Naive thymus-derived CD4-positive, alpha-beta T cell (primary cell): ENCODE data around the gene PACC1. TPM values are rescaled to one million over a fixed set of nuclear protein-coding genes. Genes with fewer than 3 reads are reported as not detected.

Experiments
- ATAC-seq: fragments of 150-1000 bp; cut with Tn5 transposase; 2 replicates; pipeline ENCODE4 v1.10.0; 2021; ENCODE audit warnings: mild to moderate bottlenecking, moderate library complexity
- CTCF ChIA-PET: fragments of 350-600 bp; sonication (Branson Sonifier 250); formaldehyde crosslinking; loops from one replicate; lab custom pipeline; 2021; ENCODE audit warnings: antibody characterized with exemption; lab: Charles Lee
- POLR2A ChIA-PET: fragments of 350-600 bp; sonication (Branson Sonifier 250); formaldehyde crosslinking; loops from one replicate; lab custom pipeline; 2021; ENCODE audit warnings: antibody characterized with exemption, inconsistent platforms; lab: Charles Lee
- DNase-seq, 9 donors: peaks; one replicate each; pipeline versions ENCODE4 v3.0.0 to v3.0.0-alpha.2; 2020 to 2022; ENCODE audit warnings: mixed read lengths in 1 of 9
- H3K27ac ChIP-seq: one replicate; pipeline ENCODE4 v1.7.0; 2013; ENCODE audit warnings: mild to moderate bottlenecking, low read depth, low read length, moderate library complexity
- H3K27me3 ChIP-seq, 2 donors: one replicate each; pipeline ENCODE4 v1.7.0; 2013; ENCODE audit warnings: low read length in 2 of 2, mild to moderate bottlenecking in 2 of 2, moderate library complexity in 2 of 2; ENCODE audit not compliant: control insufficient read depth in 2 of 2, insufficient read depth in 2 of 2
- H3K36me3 ChIP-seq, 3 experiments: 1 replicate in 2 of 3; 2 replicates in 1 of 3; pipeline ENCODE4 v1.7.0; 2013; ENCODE audit warnings: low read length in 3 of 3, mild to moderate bottlenecking in 3 of 3, moderate library complexity in 1 of 3; ENCODE audit not compliant: insufficient read depth in 3 of 3, control insufficient read depth in 2 of 3
- H3K4me1 ChIP-seq, 2 donors: one replicate each; pipeline ENCODE4 v1.7.0; 2013; ENCODE audit warnings: low read length in 2 of 2, mild to moderate bottlenecking in 2 of 2, moderate library complexity in 1 of 2; ENCODE audit not compliant: control insufficient read depth in 2 of 2, insufficient read depth in 2 of 2
- H3K4me3 ChIP-seq: 2 replicates; pipeline ENCODE4 v1.7.0; 2013; ENCODE audit warnings: mild to moderate bottlenecking, low read length
- H3K9me3 ChIP-seq, 3 experiments: 1 replicate in 2 of 3; 2 replicates in 1 of 3; pipeline ENCODE4 v1.7.0; 2013; ENCODE audit warnings: low read length in 3 of 3; ENCODE audit not compliant: control insufficient read depth in 2 of 3
- H3K27ac Mint-ChIP-seq, 9 donors: one replicate each; pipeline ENCODE4 v1.8.0; 2020 to 2022; ENCODE audit warnings: mixed read lengths in 9 of 9, mild to moderate bottlenecking in 8 of 9, moderate library complexity in 5 of 9, inconsistent platforms in 2 of 9
- H3K27me3 Mint-ChIP-seq, 5 donors: one replicate each; pipeline ENCODE4 v1.8.0; 2021 to 2022; ENCODE audit warnings: mixed read lengths in 5 of 5, mild to moderate bottlenecking in 1 of 5
- H3K36me3 Mint-ChIP-seq, 5 donors: one replicate each; pipeline ENCODE4 v1.8.0; 2020 to 2022; ENCODE audit warnings: mixed read lengths in 5 of 5, mild to moderate bottlenecking in 3 of 5, inconsistent platforms in 1 of 5
- H3K4me1 Mint-ChIP-seq, 7 donors: one replicate each; pipeline ENCODE4 v1.8.0; 2020 to 2022; ENCODE audit warnings: mixed read lengths in 7 of 7, mild to moderate bottlenecking in 3 of 7, inconsistent platforms in 1 of 7
- H3K4me3 Mint-ChIP-seq, 10 donors: one replicate each; pipeline ENCODE4 v1.8.0; 2020 to 2022; ENCODE audit warnings: mild to moderate bottlenecking in 10 of 10, mixed read lengths in 10 of 10, moderate library complexity in 6 of 10, inconsistent platforms in 2 of 10
- H3K9me3 Mint-ChIP-seq, 11 donors: one replicate each; pipeline ENCODE4 v1.8.0; 2020 to 2022; ENCODE audit warnings: mixed read lengths in 11 of 11, mild to moderate bottlenecking in 4 of 11, inconsistent platforms in 1 of 11, moderate library complexity in 1 of 11
- intact Hi-C, 2 donors: fragments of 100-400 bp; cut with micrococcal nuclease; formaldehyde crosslinking; loops; one replicate each; pipeline ENCODE4 v1.15.1; 2023
- polyA plus RNA-seq, 2 donors: library from polyadenylated mRNA; unstranded; fragments of 300-500 nt; fragmentation: Illumina TruSeq; gene quantifications; one replicate each; pipeline ENCODE4 v1.2.3, GENCODE V29; 2021
- total RNA-seq, 6 experiments: library from RNA in 5 of 6; stranded (reverse) in 5 of 6; gene quantifications; 1 replicate in 5 of 6; 2 replicates in 1 of 6; pipeline ENCODE4 v1.2.3 and lab custom pipeline; 2021 to 2026

PACC1 gene
- total and polyA plus RNA-seq, 7 experiments from 2014 or later: 7.2 to 13.4 (median 11.0) TPM

- ATAC-seq: no peak
- H3K4me1 Mint-ChIP-seq: peaks cover 0 to 14% (median 5%) of the 10 kb centered on the region in 7 donors
- no peak overlapping the region for H3K4me3 Mint-ChIP-seq
- intact Hi-C loops: no loop called here
- peaks cover 3 to 22% (median 10%) of the 10 kb centered on the region in 5 donors for H3K36me3 Mint-ChIP-seq
- Histone ChIP-seq H3K27ac (no peak overlapping the region), H3K4me3 (no peak overlapping the region), H3K9me3 (no peaks in the 10 kb centered on the region), H3K36me3 (peaks cover 0 to 10% (median 0%) of the 10 kb centered on the region in 3 experiments), H3K27me3 (no peaks in the 10 kb centered on the region), H3K4me1 (peaks cover 0 to 3% of the 10 kb centered on the region in 2 donors)
- POLR2A ChIA-PET: no interaction called here
- no peaks in the 10 kb centered on the region for H3K27me3 Mint-ChIP-seq
- no peak overlapping the region for H3K27ac Mint-ChIP-seq
- CTCF ChIA-PET: no interaction called here
- DNase-seq: no peak
- H3K9me3 Mint-ChIP-seq: no peaks in the 10 kb centered on the region
Observed at GRCh38 chr1:212440419-212440818, 25.7 kb upstream of the PACC1 start.

GRCh38 chr1:212438831-212439237 lies 24.1 kb upstream of the PACC1 start:
- ChIA-PET CTCF (no interaction called here), POLR2A (interaction anchor here (0.6 kb wide), 1 partner anchor 373 kb away, joined by 3 read pairs; no protein-coding TSS in a partner anchor)
- H3K4me1 Mint-ChIP-seq: peaks cover 8 to 27% (median 16%) of the 10 kb centered on the region in 7 donors
- H3K27me3 Mint-ChIP-seq: no peaks in the 10 kb centered on the region
- DNase-seq (no peak), ATAC-seq (no peak)
- peaks cover 8 to 10% of the 10 kb centered on the region in 2 donors for H3K4me1 ChIP-seq
- no peaks in the 10 kb centered on the region for H3K9me3 ChIP-seq
- no peak overlapping the region for H3K27ac ChIP-seq
- H3K36me3 Mint-ChIP-seq: peaks cover 0 to 10% (median 4%) of the 10 kb centered on the region in 5 donors
- no peaks in the 10 kb centered on the region for H3K9me3 Mint-ChIP-seq
- no peak overlapping the region for H3K4me3 ChIP-seq
- intact Hi-C loops: no loop called here
- no peak overlapping the region for H3K4me3 Mint-ChIP-seq
- H3K36me3 ChIP-seq: no peaks in the 10 kb centered on the region
- no peak overlapping the region for H3K27ac Mint-ChIP-seq
- H3K27me3 ChIP-seq: no peaks in the 10 kb centered on the region

GRCh38 chr1:212437179-212437798 lies 22.6 kb upstream of the PACC1 start:
- no peaks in the 10 kb centered on the region for H3K27me3 ChIP-seq
- Mint-ChIP-seq H3K27ac (peak overlapping the region in 1 of 9 donors; percentile 8), H3K4me1 (peaks cover 13 to 36% (median 22%) of the 10 kb centered on the region in 7 donors), H3K27me3 (no peaks in the 10 kb centered on the region), H3K9me3 (no peaks in the 10 kb centered on the region), H3K36me3 (peaks cover 0 to 3% (median 3%) of the 10 kb centered on the region in 5 donors), H3K4me3 (no peak overlapping the region)
- no peaks in the 10 kb centered on the region for H3K9me3 ChIP-seq
- no peak overlapping the region for H3K4me3 ChIP-seq
- H3K4me1 ChIP-seq: peaks cover 9 to 18% of the 10 kb centered on the region in 2 donors
- no peak for DNase-seq
- no peak overlapping the region for H3K27ac ChIP-seq
- intact Hi-C loops: no loop called here
- ChIA-PET POLR2A (interaction anchor here (0.6 to 0.7 kb wide), 2 partner anchors 20 to 323 kb away, joined by 3 to 4 read pairs; no protein-coding TSS in a partner anchor), CTCF (interaction anchor here (0.5 to 1.0 kb wide), 2 partner anchors 19 to 177 kb away, joined by 3 to 4 read pairs; no protein-coding TSS in a partner anchor)
- H3K36me3 ChIP-seq: no peaks in the 10 kb centered on the region
- no peak for ATAC-seq

GRCh38 chr1:212434992-212435391 lies 20.3 kb upstream of the PACC1 start:
- H3K4me1 ChIP-seq: peaks cover 9 to 21% of the 10 kb centered on the region in 2 donors
- peak overlapping the region in 3 of 9 donors; percentile 7 to 62 (median 10) for H3K27ac Mint-ChIP-seq
- ChIA-PET CTCF (no interaction called here), POLR2A (no interaction called here)
- H3K36me3 ChIP-seq: no peaks in the 10 kb centered on the region
- ATAC-seq (no peak), DNase-seq (no peak)
- H3K4me3 Mint-ChIP-seq: peak overlapping the region in 3 of 10 donors; percentile 15 to 87 (median 77)
- no peak overlapping the region for H3K4me3 ChIP-seq
- no peaks in the 10 kb centered on the region for H3K36me3 Mint-ChIP-seq
- H3K9me3 Mint-ChIP-seq: no peaks in the 10 kb centered on the region
- no peaks in the 10 kb centered on the region for H3K27me3 ChIP-seq
- peaks cover 0 to under 1% (median 0%) of the 10 kb centered on the region in 5 donors for H3K27me3 Mint-ChIP-seq
- no peak overlapping the region for H3K27ac ChIP-seq
- intact Hi-C loops: loop anchor here (5.0 kb wide), 4 partner anchors 122 to 1173 kb away; partner anchors contain the start of genes LPGAT1 (in 1 of the 2) and SLC30A1 (in 1 of the 2)
- H3K4me1 Mint-ChIP-seq: peaks cover 21 to 48% (median 32%) of the 10 kb centered on the region in 7 donors
- H3K9me3 ChIP-seq: no peaks in the 10 kb centered on the region

GRCh38 chr1:212433577-212434462 lies 19.1 kb upstream of the PACC1 start:
- peaks cover 9 to 21% of the 10 kb centered on the region in 2 donors for H3K4me1 ChIP-seq
- H3K36me3 ChIP-seq: no peaks in the 10 kb centered on the region
- CTCF ChIA-PET: interaction anchor here (1.8 kb wide), 1 partner anchor 23 kb away, joined by 13 read pairs; no protein-coding TSS in a partner anchor
- Mint-ChIP-seq H3K27me3 (peaks cover 0 to 4% (median 0%) of the 10 kb centered on the region in 5 donors), H3K9me3 (no peaks in the 10 kb centered on the region), H3K4me3 (peak overlapping the region; percentile 77 to 87 (median 82)), H3K27ac (peak overlapping the region; percentile 27 to 86 (median 56)), H3K36me3 (no peaks in the 10 kb centered on the region), H3K4me1 (peaks cover 21 to 48% (median 32%) of the 10 kb centered on the region in 7 donors)
- intact Hi-C loops: loop anchor here (2.0 to 5.0 kb wide), 6 partner anchors 23 to 1172 kb away; partner anchors contain the start of genes SLC30A1 (in 2 of the 2) and LPGAT1 (in 1 of the 2)
- no peak for DNase-seq
- no peak for ATAC-seq
- POLR2A ChIA-PET: interaction anchor here (1.3 to 1.7 kb wide), 3 partner anchors 19 to 399 kb away, joined by 3 to 14 read pairs (median 3); partner anchors contain the start of genes DTL, INTS7 and PACC1
- peak overlapping the region; percentile 62 for H3K4me3 ChIP-seq
- H3K27me3 ChIP-seq: no peaks in the 10 kb centered on the region
- peak overlapping the region; percentile 77 for H3K27ac ChIP-seq
- no peaks in the 10 kb centered on the region for H3K9me3 ChIP-seq
